Inferior parietal cortex (tissue), 1 donor: Measurements from ENCODE around the gene CPED1.
"Not testable (repeated sequence)": the region's sequence is repeated elsewhere in the genome, so short reads cannot be mapped to it uniquely, and the experiment has no call there.

Source experiments
- DNase-seq: peaks from one replicate; pipeline ENCODE4 v3.0.0-alpha.2; 2016; ENCODE audit errors: extremely low spot score

Gene CPED1

GRCh38 chr7:121020249-121020988 lies 31.9 kb downstream of the CPED1 start:
- DNase-seq = no peak

- no peak for DNase-seq
These were observed 32.8 kb downstream of the CPED1 start for GRCh38 chr7:121020989-121021969.

GRCh38 chr7:121023194-121023593 lies 34.7 kb downstream of the CPED1 start:
- DNase-seq = no peak

- DNase-seq = no peak
These were observed 35.4 kb downstream of the CPED1 start for GRCh38 chr7:121023683-121024511.

GRCh38 chr7:121024611-121025010 lies 36.1 kb downstream of the CPED1 start:
- DNase-seq = no peak

GRCh38 chr7:121026159-121026558 lies 37.6 kb downstream of the CPED1 start:
- DNase-seq = no peak

- no peak for DNase-seq
These were observed 38.1 kb downstream of the CPED1 start for GRCh38 chr7:121026577-121027111.

GRCh38 chr7:121027761-121028669 lies 39.5 kb downstream of the CPED1 start:
- DNase-seq = no peak

- no peak for DNase-seq
These were observed 40.8 kb downstream of the CPED1 start for GRCh38 chr7:121029302-121029701.

GRCh38 chr7:121030308-121030707 lies 41.8 kb downstream of the CPED1 start:
- DNase-seq = no peak

GRCh38 chr7:121032645-121033460 lies 44.3 kb downstream of the CPED1 start:
- DNase-seq = no peak

- DNase-seq = no peak
These were observed 46.4 kb downstream of the CPED1 start for GRCh38 chr7:121034929-121035328.

GRCh38 chr7:121036776-121037175 lies 48.3 kb downstream of the CPED1 start:
- DNase-seq = not testable (repeated sequence)

- DNase-seq = not testable (repeated sequence)
These were observed 48.8 kb downstream of the CPED1 start for GRCh38 chr7:121037329-121037728.

GRCh38 chr7:121037957-121038716 lies 49.6 kb downstream of the CPED1 start:
- DNase-seq = no peak

GRCh38 chr7:121038717-121039509 lies 50.4 kb downstream of the CPED1 start:
- no peak for DNase-seq

- no peak for DNase-seq
These were observed 51.0 kb downstream of the CPED1 start for GRCh38 chr7:121039510-121039822.

- no peak for DNase-seq
These were observed 51.5 kb downstream of the CPED1 start for GRCh38 chr7:121039994-121040393.
